H9 (cell line): Measurements from ENCODE around the gene ARHGAP10. TPM values are rescaled to one million over a fixed set of nuclear protein-coding genes. Genes with fewer than 3 reads are reported as not detected.

Experiments used
- DNase-seq: peaks from one replicate; pipeline ENCODE4 v3.0.0-alpha.2; 2017
- H2AFZ ChIP-seq: one replicate; pipeline ENCODE4 v1.6.1; 2013; ENCODE audit warnings: mild to moderate bottlenecking, low read length, control low read depth, moderate library complexity
- H2AK5ac ChIP-seq: 2 replicates; pipeline ENCODE4 v1.6.1; 2013; ENCODE audit warnings: low read length, control low read depth, mixed read lengths; ENCODE audit not compliant: insufficient read length
- H2BK120ac ChIP-seq: one replicate; pipeline ENCODE4 v1.6.1; 2013; ENCODE audit warnings: low read depth, mild to moderate bottlenecking, low read length, control low read depth, inconsistent platforms; ENCODE audit not compliant: poor library complexity, severe bottlenecking
- H2BK12ac ChIP-seq: 2 replicates; pipeline ENCODE4 v1.6.1; 2013; ENCODE audit warnings: low read length, control low read depth, mixed read lengths, low read depth; ENCODE audit not compliant: insufficient read length
- H2BK15ac ChIP-seq: 2 replicates; pipeline ENCODE4 v1.6.1; 2013; ENCODE audit warnings: low read depth, low read length, control low read depth
- H2BK20ac ChIP-seq: one replicate; pipeline ENCODE4 v1.6.1; 2013; ENCODE audit warnings: low read depth, mild to moderate bottlenecking, low read length, control low read depth, inconsistent platforms; ENCODE audit not compliant: poor library complexity, severe bottlenecking
- H2BK5ac ChIP-seq: 2 replicates; pipeline ENCODE4 v1.6.1; 2013; ENCODE audit warnings: low read length, control low read depth, mixed read lengths; ENCODE audit not compliant: insufficient read length
- H3K14ac ChIP-seq: 2 replicates; pipeline ENCODE4 v1.6.1; 2013; ENCODE audit warnings: low read length, control low read depth; ENCODE audit not compliant: insufficient read depth
- H3K18ac ChIP-seq: 2 replicates; pipeline ENCODE4 v1.6.1; 2013; ENCODE audit warnings: low read depth, mild to moderate bottlenecking, mixed read lengths, low read length, control low read depth; ENCODE audit not compliant: insufficient read length
- H3K23ac ChIP-seq: 2 replicates; pipeline ENCODE4 v1.6.1; 2013; ENCODE audit warnings: low read length, control low read depth, mixed read lengths, low read depth; ENCODE audit not compliant: insufficient read length
- H3K23me2 ChIP-seq: 2 replicates; pipeline ENCODE4 v1.6.1; 2013; ENCODE audit warnings: low read depth, mild to moderate bottlenecking, mixed read lengths, low read length, control low read depth; ENCODE audit not compliant: insufficient read length, poor library complexity, severe bottlenecking
- H3K27ac ChIP-seq: 2 replicates; pipeline ENCODE4 v1.5.1; 2013; ENCODE audit warnings: low read length, control low read depth, mixed read lengths, low read depth; ENCODE audit not compliant: insufficient read length
- H3K27me3 ChIP-seq: 2 replicates; pipeline ENCODE4 v1.6.1; 2013; ENCODE audit warnings: low read length, control low read depth, inconsistent platforms; ENCODE audit not compliant: insufficient read depth
- H3K4ac ChIP-seq: 2 replicates; pipeline ENCODE4 v1.6.1; 2013; ENCODE audit warnings: low read depth, mild to moderate bottlenecking, control low read depth, inconsistent platforms, low read length, moderate library complexity
- H3K4me1 ChIP-seq: 2 replicates; pipeline ENCODE4 v1.6.1; 2013; ENCODE audit warnings: low read length, control low read depth, inconsistent platforms; ENCODE audit not compliant: insufficient read depth
- H3K4me2 ChIP-seq: 2 replicates; pipeline ENCODE4 v1.6.1; 2013; ENCODE audit warnings: low read length, control low read depth, mixed read lengths; ENCODE audit not compliant: insufficient read length, insufficient read depth
- H3K56ac ChIP-seq: 2 replicates; pipeline ENCODE4 v1.6.1; 2013; ENCODE audit warnings: low read depth, mild to moderate bottlenecking, mixed read lengths, low read length, control low read depth; ENCODE audit not compliant: insufficient read length
- H3K79me1 ChIP-seq: 2 replicates; pipeline ENCODE4 v1.6.1; 2013; ENCODE audit warnings: low read depth, mild to moderate bottlenecking, moderate library complexity, low read length, control low read depth, inconsistent platforms; ENCODE audit not compliant: insufficient read depth, poor library complexity, severe bottlenecking
- H3K79me2 ChIP-seq: 2 replicates; pipeline ENCODE4 v1.6.1; 2013; ENCODE audit warnings: low read length, control low read depth, inconsistent platforms; ENCODE audit not compliant: insufficient read depth
- H3K9ac ChIP-seq: 2 replicates; pipeline ENCODE4 v1.6.1; 2013; ENCODE audit warnings: low read length, control low read depth, mixed read lengths; ENCODE audit not compliant: insufficient read length; ENCODE audit errors: extremely low read depth
- H3K9me3 ChIP-seq: one replicate; pipeline ENCODE4 v1.6.1; 2013; ENCODE audit warnings: low read depth, low read length, inconsistent platforms; ENCODE audit not compliant: control insufficient read depth
- H3T11ph ChIP-seq: one replicate; pipeline ENCODE4 v1.6.1; 2013; ENCODE audit warnings: mild to moderate bottlenecking, low read length, control low read depth, inconsistent platforms
- H4K20me1 ChIP-seq: one replicate; pipeline ENCODE4 v1.6.1; 2013; ENCODE audit not compliant: control insufficient read depth, insufficient read length, insufficient read depth
- H4K5ac ChIP-seq: 2 replicates; pipeline ENCODE4 v1.6.1; 2013; ENCODE audit warnings: low read depth, mild to moderate bottlenecking, mixed read lengths, low read length, control low read depth; ENCODE audit not compliant: insufficient read length
- H4K8ac ChIP-seq: replicated peaks from 2 replicates; pipeline ENCODE4 v1.6.1; 2013; ENCODE audit warnings: low read length, control low read depth, mixed read lengths, low read depth; ENCODE audit not compliant: insufficient read length
- H4K91ac ChIP-seq: 2 replicates; pipeline ENCODE4 v1.6.1; 2013; ENCODE audit warnings: low read depth, mild to moderate bottlenecking, moderate library complexity, mixed read lengths, low read length, control low read depth; ENCODE audit not compliant: insufficient read length
- H3K27ac Mint-ChIP-seq, 3 experiments: 2 replicates in 2 of 3; 3 replicates in 1 of 3; pipeline ENCODE4 v1.8.0; 2020 to 2021; ENCODE audit warnings: mixed read lengths in 3 of 3, mild to moderate bottlenecking in 1 of 3, moderate library complexity in 1 of 3
- H3K27me3 Mint-ChIP-seq: 2 replicates; pipeline ENCODE4 v1.8.0; 2021; ENCODE audit warnings: low read depth, mild to moderate bottlenecking, moderate library complexity, mixed read lengths
- H3K36me3 Mint-ChIP-seq, 3 experiments: 2 replicates in 2 of 3; 3 replicates in 1 of 3; pipeline ENCODE4 v1.8.0; 2020 to 2021; ENCODE audit warnings: low read depth in 3 of 3, mixed read lengths in 3 of 3; ENCODE audit not compliant: insufficient read depth in 1 of 3
- H3K4me1 Mint-ChIP-seq, 2 experiments: 2 replicates each; pipeline ENCODE4 v1.8.0; 2020; ENCODE audit warnings: mixed read lengths in 2 of 2
- H3K4me3 Mint-ChIP-seq, 2 experiments: 2 replicates in 1 of 2; 3 replicates in 1 of 2; pipeline ENCODE4 v1.8.0; 2020 to 2021; ENCODE audit warnings: mild to moderate bottlenecking in 2 of 2, mixed read lengths in 2 of 2, moderate library complexity in 1 of 2
- H3K9me3 Mint-ChIP-seq, 2 experiments: 2 replicates in 1 of 2; 3 replicates in 1 of 2; pipeline ENCODE4 v1.8.0; 2020; ENCODE audit warnings: mild to moderate bottlenecking in 2 of 2, mixed read lengths in 2 of 2, moderate library complexity in 1 of 2
- WGBS: extraction: QIAGEN DNeasy Blood & Tissue Kit; methylation state at CpG from one replicate; pipeline ENCODE4 v1.1.7; 2013; ENCODE audit warnings: missing lambda C conversion rate, low lambda C conversion rate, mixed read lengths; ENCODE audit not compliant: insufficient read length; ENCODE audit errors: extremely low coverage; 5-methylcytosine and 5-hydroxymethylcytosine counted together
- total RNA-seq: library from RNA; stranded (reverse); gene quantifications from 2 replicates; pipeline ENCODE4 v1.2.1, GENCODE V29; 2021
- TF ChIP-seq, protein P1 (sequence below): fragments of 200-600 bp; sonication (generic); conservative IDR thresholded peaks from 3 replicates; pipeline ENCODE4 v1.8.0; 2021; ENCODE audit warnings: antibody characterized with exemption, mild to moderate bottlenecking

The ARHGAP10 gene
- total RNA-seq, 1 experiment from 2014 or later, result 7.8 TPM

DNA sequence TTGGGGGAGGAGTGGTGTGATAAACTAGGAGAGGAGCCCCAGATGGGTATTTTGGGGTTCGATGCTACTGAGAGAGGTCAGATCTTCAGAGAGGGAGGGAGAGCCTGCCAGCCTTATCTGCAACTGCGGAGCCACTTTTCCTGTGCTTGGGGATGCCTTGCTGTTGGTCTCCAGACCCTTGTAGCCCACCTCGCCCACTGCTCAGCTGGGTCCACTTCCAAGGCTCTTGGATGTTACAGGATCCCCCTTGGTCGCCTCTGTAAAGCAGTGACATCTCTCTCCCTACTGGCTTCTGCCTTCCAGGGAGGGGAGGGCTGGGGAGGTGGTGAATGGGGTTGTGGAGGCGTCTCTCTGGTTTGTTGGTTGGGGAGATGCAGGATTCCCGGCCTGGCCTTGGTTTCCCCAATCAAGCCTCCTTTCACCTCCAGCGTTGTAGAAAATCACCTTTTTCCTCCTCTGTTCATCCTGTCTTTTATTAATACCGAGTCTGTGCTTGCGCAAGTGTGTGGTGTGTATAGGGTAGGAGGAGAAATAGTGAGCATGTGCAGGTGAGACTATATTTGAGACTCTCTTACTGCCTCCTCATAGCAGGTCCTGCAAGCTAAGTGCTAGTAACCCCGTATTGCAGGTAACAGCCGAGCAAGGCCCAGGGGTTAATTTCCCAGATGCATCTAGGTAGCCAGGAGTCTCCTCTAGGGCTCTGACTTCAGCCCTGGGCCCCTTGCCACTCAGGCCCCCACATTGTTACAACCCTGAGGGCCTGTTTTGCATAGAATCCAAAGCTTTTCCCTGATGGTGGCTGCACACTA is 337.4 kb downstream of the ARHGAP10 start:
- Histone ChIP-seq H2BK5ac (no peak overlapping the region), H4K20me1 (no peaks in the 10 kb centered on the region), H3K27ac (no peak overlapping the region), H3K9me3 (no peaks in the 10 kb centered on the region), H3K14ac (no peak overlapping the region), H3K23ac (no peak overlapping the region), H4K91ac (no peak overlapping the region), H2AK5ac (no peak overlapping the region), H3K79me2 (no peaks in the 10 kb centered on the region), H2AFZ (no peak overlapping the region), H3T11ph (no peak overlapping the region), H2BK12ac (no peak overlapping the region), H3K79me1 (no peaks in the 10 kb centered on the region), H3K56ac (no peak overlapping the region), H4K5ac (no peak overlapping the region), H3K4ac (no peak overlapping the region), H2BK120ac (no peak overlapping the region), H3K23me2 (no peaks in the 10 kb centered on the region), H2BK20ac (no peak overlapping the region), H3K27me3 (no peaks in the 10 kb centered on the region), H2BK15ac (no peak overlapping the region), H4K8ac (no peak overlapping the region), H3K9ac (no peak overlapping the region), H3K18ac (no peak overlapping the region), H3K4me2 (no peak overlapping the region), H3K4me1 (no peaks in the 10 kb centered on the region)
- H3K36me3 Mint-ChIP-seq, result peaks cover under 1 to 18% (median 13%) of the 10 kb centered on the region in 3 experiments; a peak in 6 of 7 replicates
- H3K4me3 Mint-ChIP-seq, result no peak overlapping the region
- H3K27ac Mint-ChIP-seq, result no peak overlapping the region
- peaks cover 12 to 23% of the 10 kb centered on the region in 2 experiments for H3K4me1 Mint-ChIP-seq
- H3K27me3 Mint-ChIP-seq, result no peaks in the 10 kb centered on the region
- peaks cover 10 to 15% of the 10 kb centered on the region in 2 experiments for H3K9me3 Mint-ChIP-seq
- TF ChIP-seq, protein P1, sequence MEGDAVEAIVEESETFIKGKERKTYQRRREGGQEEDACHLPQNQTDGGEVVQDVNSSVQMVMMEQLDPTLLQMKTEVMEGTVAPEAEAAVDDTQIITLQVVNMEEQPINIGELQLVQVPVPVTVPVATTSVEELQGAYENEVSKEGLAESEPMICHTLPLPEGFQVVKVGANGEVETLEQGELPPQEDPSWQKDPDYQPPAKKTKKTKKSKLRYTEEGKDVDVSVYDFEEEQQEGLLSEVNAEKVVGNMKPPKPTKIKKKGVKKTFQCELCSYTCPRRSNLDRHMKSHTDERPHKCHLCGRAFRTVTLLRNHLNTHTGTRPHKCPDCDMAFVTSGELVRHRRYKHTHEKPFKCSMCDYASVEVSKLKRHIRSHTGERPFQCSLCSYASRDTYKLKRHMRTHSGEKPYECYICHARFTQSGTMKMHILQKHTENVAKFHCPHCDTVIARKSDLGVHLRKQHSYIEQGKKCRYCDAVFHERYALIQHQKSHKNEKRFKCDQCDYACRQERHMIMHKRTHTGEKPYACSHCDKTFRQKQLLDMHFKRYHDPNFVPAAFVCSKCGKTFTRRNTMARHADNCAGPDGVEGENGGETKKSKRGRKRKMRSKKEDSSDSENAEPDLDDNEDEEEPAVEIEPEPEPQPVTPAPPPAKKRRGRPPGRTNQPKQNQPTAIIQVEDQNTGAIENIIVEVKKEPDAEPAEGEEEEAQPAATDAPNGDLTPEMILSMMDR, result no peak
- no peak for DNase-seq
- WGBS, result no CpG with 5 or more reads among the region's 11 CpGs
